Transverse colon (tissue), 4 donors: ENCODE data around the gene LSM14A. TPM values are rescaled to one million over a fixed set of nuclear protein-coding genes. Genes with fewer than 3 reads are reported as not detected.

ENCODE experiments used
- DNase-seq: peaks from one replicate; pipeline ENCODE4 v3.0.0-alpha.2; 2019
- H3K27ac ChIP-seq, 4 donors: fragments of 200-600 bp; sonication (generic); 2 replicates each; pipeline ENCODE4 v1.5.1; 2016 to 2018; ENCODE audit warnings: inconsistent platforms in 4 of 4
- H3K27me3 ChIP-seq: fragments of 200-600 bp; sonication (generic); 2 replicates; pipeline ENCODE4 v1.5.1; 2017; ENCODE audit warnings: inconsistent platforms
- H3K36me3 ChIP-seq, 4 donors: fragments of 200-600 bp; sonication (generic); 2 replicates each; pipeline ENCODE4 v1.5.1; 2017 to 2019; ENCODE audit warnings: inconsistent platforms in 4 of 4
- H3K4me1 ChIP-seq, 4 donors: fragments of 200-600 bp; sonication (generic); 2 replicates each; pipeline ENCODE4 v1.5.1; 2017 to 2020; ENCODE audit warnings: inconsistent platforms in 4 of 4
- H3K4me3 ChIP-seq, 4 donors: fragments of 200-600 bp; sonication (generic); 1 replicate in 1 of 4; 2 replicates in 3 of 4; pipeline versions ENCODE4 v1.5.1 to v1.6.1; 2017 to 2019; ENCODE audit warnings: inconsistent platforms in 4 of 4
- H3K9me3 ChIP-seq, 2 donors: fragments of 200-600 bp; sonication (generic); 2 replicates each; pipeline ENCODE4 v1.5.1; 2017 to 2019; ENCODE audit warnings: inconsistent platforms in 2 of 2
- CTCF ChIP-seq, 5 experiments: fragments of 200-600 bp in 3 of 5; fragments of 450-650 bp in 2 of 5; sonication (generic) in 3 of 5; IDR thresholded peaks; 1 replicate in 2 of 5; 2 replicates in 3 of 5; pipeline ENCODE4 v1.5.1; 2016 to 2017; ENCODE audit warnings: antibody characterized with exemption in 5 of 5, inconsistent platforms in 3 of 5, mild to moderate bottlenecking in 2 of 5, moderate library complexity in 1 of 5
- EP300 ChIP-seq: sonication (generic); formaldehyde crosslinking; IDR thresholded peaks from one replicate; pipeline ENCODE4 v1.6.1; 2017; ENCODE audit warnings: antibody characterized with exemption, low read depth
- POLR2A ChIP-seq: fragments of 450-650 bp; IDR thresholded peaks from one replicate; pipeline ENCODE4 v1.6.1; 2016; ENCODE audit warnings: antibody characterized with exemption, mild to moderate bottlenecking, moderate library complexity
- POLR2AphosphoS5 ChIP-seq, 3 donors: sonication (generic); formaldehyde crosslinking; IDR thresholded peaks; one replicate each; pipeline ENCODE4 v1.6.1; 2016; ENCODE audit warnings: antibody characterized with exemption in 3 of 3
- WGBS, 2 donors: methylation state at CpG; one replicate each; pipeline ENCODE4 v1.1.5; 2018; ENCODE audit warnings: low coverage in 1 of 2; 5-methylcytosine and 5-hydroxymethylcytosine counted together
- in situ Hi-C, 4 donors: fragments of 200-750 bp; cut with MboI; loops; one replicate each; pipeline versions ENCODE4 v1.15.0 to v1.15.1; 2017; ENCODE audit warnings: low sequenced_read_pairs in 3 of 4, low pct_ligation_motif_present in 1 of 4, low pct_unique_long_range_greater_than_20kb in 1 of 4
- intact Hi-C: fragments of 100-400 bp; cut with DNase I; formaldehyde crosslinking; loops from one replicate; pipeline ENCODE4 v1.15.1; 2023; ENCODE audit warnings: low total_unique reads
- total RNA-seq, 4 donors: library from RNA; depleted of rRNA; stranded (reverse); fragments of >200 nt; gene quantifications; one replicate each; pipeline ENCODE4 v1.1.0, GENCODE V29; 2016

Gene LSM14A
- total RNA-seq, 4 donors from 2014 or later, result 88.4 to 211 (median 119) TPM

DNA sequence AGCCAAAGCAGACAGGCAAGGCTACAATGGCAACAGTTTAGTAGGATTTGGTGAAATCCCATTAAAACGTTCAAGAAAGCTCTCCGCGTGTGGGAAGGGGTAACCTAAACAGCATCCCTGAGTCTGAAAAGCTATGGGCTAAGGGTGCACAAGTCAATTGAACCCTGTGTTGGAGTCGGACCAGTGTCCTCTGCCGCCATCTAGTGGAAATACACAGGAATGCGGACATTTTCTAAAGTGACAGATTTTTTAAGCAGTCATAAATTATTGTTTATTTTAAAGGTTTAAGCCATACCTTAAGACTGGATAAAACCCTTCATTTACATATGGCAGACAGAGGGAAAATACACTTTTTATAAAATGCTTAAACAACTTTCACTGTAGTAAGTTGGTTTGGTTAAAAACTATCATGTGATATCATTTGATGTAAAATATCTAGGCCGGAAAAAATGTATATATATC, 26.5 kb upstream of the LSM14A start:
- no peaks in the 10 kb centered on the region for H3K4me1 ChIP-seq
- intact Hi-C loops (loop anchor here (5.0 to 10.0 kb wide), 2 partner anchors 101 to 368 kb away; no protein-coding TSS in a partner anchor), in situ Hi-C loops (no loop called here)
- WGBS, 2 donors, result 13 to 20% methylated on average over 2 to 7 of the region's 7 CpGs
- H3K27ac ChIP-seq, result no peak overlapping the region
- no peaks in the 10 kb centered on the region for H3K27me3 ChIP-seq
- DNase-seq, result peak; percentile 38
- H3K36me3 ChIP-seq, result no peaks in the 10 kb centered on the region
- H3K4me3 ChIP-seq, result no peak overlapping the region
- no peaks in the 10 kb centered on the region for H3K9me3 ChIP-seq
- TF ChIP-seq EP300 (no peak), CTCF (IDR thresholded peaks at IDR 0.05) (peak; percentile 71 to 85 (median 76))

- in situ Hi-C loops, result no loop called here
- H3K27ac ChIP-seq, result no peak overlapping the region
- no peak for DNase-seq
- TF ChIP-seq EP300 (no peak), POLR2A (no peak), CTCF (IDR thresholded peaks at IDR 0.05) (no peak), POLR2AphosphoS5 (IDR thresholded peaks at IDR 0.05) (no peak)
- H3K27me3 ChIP-seq, result no peaks in the 10 kb centered on the region
- no peak overlapping the region for H3K4me3 ChIP-seq
- WGBS, 2 donors, result 89% methylated on average over 9 of the region's 9 CpGs; no CpG with 5 or more reads in 1 of the 2 donors
- intact Hi-C loops, result loop anchor here (5.0 to 10.0 kb wide), 2 partner anchors 104 to 371 kb away; no protein-coding TSS in a partner anchor
- H3K4me1 ChIP-seq, result no peaks in the 10 kb centered on the region
- H3K36me3 ChIP-seq, result no peaks in the 10 kb centered on the region
- no peaks in the 10 kb centered on the region for H3K9me3 ChIP-seq
Observed at GRCh38 chr19:34148658-34149185, 23.6 kb upstream of the LSM14A start.

DNA sequence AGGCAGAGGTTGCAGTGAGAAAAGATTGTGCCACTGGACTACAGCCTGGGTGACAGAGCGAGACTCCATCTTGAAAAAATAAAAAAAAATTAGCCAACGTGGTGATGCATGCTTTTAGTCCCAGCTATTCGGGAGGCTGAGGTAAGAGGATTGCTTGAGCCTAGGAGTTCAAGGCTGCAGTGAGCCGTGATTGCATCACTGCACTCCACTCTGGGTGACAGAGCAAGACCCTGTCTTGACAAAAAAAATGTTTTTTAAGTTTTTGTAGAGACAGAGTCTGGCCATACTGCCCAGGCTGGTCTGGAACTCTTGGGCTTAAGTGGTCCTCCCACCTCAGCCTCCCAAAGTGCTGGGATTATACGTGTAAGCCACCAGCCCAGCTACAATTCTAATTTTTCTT, 22.4 kb upstream of the LSM14A start:
- Histone ChIP-seq H3K4me1 (no peaks in the 10 kb centered on the region), H3K27ac (no peak overlapping the region), H3K9me3 (no peaks in the 10 kb centered on the region), H3K36me3 (no peaks in the 10 kb centered on the region), H3K4me3 (no peak overlapping the region), H3K27me3 (no peaks in the 10 kb centered on the region)
- TF ChIP-seq POLR2A (no peak), EP300 (no peak), CTCF (IDR thresholded peaks at IDR 0.05) (no peak), POLR2AphosphoS5 (IDR thresholded peaks at IDR 0.05) (no peak)
- no peak for DNase-seq
- WGBS, 2 donors, result 75 to 79% methylated on average over 4 to 5 of the region's 5 CpGs
- intact Hi-C loops (loop anchor here (5.0 to 10.0 kb wide), 2 partner anchors 105 to 373 kb away; no protein-coding TSS in a partner anchor), in situ Hi-C loops (no loop called here)

- Histone ChIP-seq H3K27ac (no peak overlapping the region), H3K4me1 (no peaks in the 10 kb centered on the region), H3K9me3 (no peaks in the 10 kb centered on the region), H3K36me3 (no peaks in the 10 kb centered on the region), H3K4me3 (no peak overlapping the region), H3K27me3 (no peaks in the 10 kb centered on the region)
- intact Hi-C loops (no loop called here), in situ Hi-C loops (no loop called here)
- 82% methylated on average over 4 of the region's 4 CpGs; no CpG with 5 or more reads in 1 of the 2 donors for WGBS, 2 donors
- DNase-seq, result no peak
- no peak for TF ChIP-seq POLR2A
- TF ChIP-seq CTCF (IDR thresholded peaks at IDR 0.05), result no peak
- no peak for TF ChIP-seq POLR2AphosphoS5 (IDR thresholded peaks at IDR 0.05)
- no peak for TF ChIP-seq EP300
Observed at GRCh38 chr19:34150558-34150957, 21.7 kb upstream of the LSM14A start.
